ENCODE data around the gene DPYD.

The DPYD gene

GRCh38 chr1:97603776-97604175 is 317.1 kb downstream of the DPYD start:
- no peak overlapping the region for H3K27ac ChIP-seq
- no peak for TF ChIP-seq CTCF (conservative IDR thresholded peaks at IDR 0.05)

GRCh38 chr1:97603218-97603617 is 317.6 kb downstream of the DPYD start:
- no peak overlapping the region for H3K27ac ChIP-seq
- TF ChIP-seq ZFX (IDR thresholded peaks at IDR 0.05) (no peak), CTCF (conservative IDR thresholded peaks at IDR 0.05) (no peak)

- no peak overlapping the region for H3K27ac ChIP-seq
- no peak for TF ChIP-seq ZFX (IDR thresholded peaks at IDR 0.05)
- no peak for TF ChIP-seq CTCF (conservative IDR thresholded peaks at IDR 0.05)
These were observed 321.4 kb downstream of the DPYD start for GRCh38 chr1:97599447-97599846.

- TF ChIP-seq ZFX (IDR thresholded peaks at IDR 0.05) (no peak), CTCF (conservative IDR thresholded peaks at IDR 0.05) (no peak)
- H3K27ac ChIP-seq, result no peak overlapping the region
These were observed 327.6 kb downstream of the DPYD start for GRCh38 chr1:97593192-97593591.

GRCh38 chr1:97588772-97589171 is 332.1 kb downstream of the DPYD start:
- H3K27ac ChIP-seq, result no peak overlapping the region
- TF ChIP-seq CTCF (conservative IDR thresholded peaks at IDR 0.05) (no peak), ZFX (IDR thresholded peaks at IDR 0.05) (no peak)

GRCh38 chr1:97581614-97582051 is 339.2 kb downstream of the DPYD start:
- no peak for TF ChIP-seq CTCF (conservative IDR thresholded peaks at IDR 0.05)
- no peak for TF ChIP-seq ZFX (IDR thresholded peaks at IDR 0.05)
- no peak overlapping the region for H3K27ac ChIP-seq

GRCh38 chr1:97577613-97578012 is 343.2 kb downstream of the DPYD start:
- TF ChIP-seq CTCF (conservative IDR thresholded peaks at IDR 0.05) (no peak), ZFX (IDR thresholded peaks at IDR 0.05) (no peak)
- no peak overlapping the region for H3K27ac ChIP-seq

All from C4-2B (cell line).